T-helper 2 cell (primary cell): Measurements from ENCODE around the gene F2RL1.
"Not testable (repeated sequence)": the region's sequence is repeated elsewhere in the genome, so short reads cannot be mapped to it uniquely, and the experiment has no call there.

Experiments used
- DNase-seq, 5 experiments: peaks; one replicate each; pipeline versions ENCODE4 v3.0.0 to v3.0.0-alpha.2; 2012 to 2022

The F2RL1 gene

DNA sequence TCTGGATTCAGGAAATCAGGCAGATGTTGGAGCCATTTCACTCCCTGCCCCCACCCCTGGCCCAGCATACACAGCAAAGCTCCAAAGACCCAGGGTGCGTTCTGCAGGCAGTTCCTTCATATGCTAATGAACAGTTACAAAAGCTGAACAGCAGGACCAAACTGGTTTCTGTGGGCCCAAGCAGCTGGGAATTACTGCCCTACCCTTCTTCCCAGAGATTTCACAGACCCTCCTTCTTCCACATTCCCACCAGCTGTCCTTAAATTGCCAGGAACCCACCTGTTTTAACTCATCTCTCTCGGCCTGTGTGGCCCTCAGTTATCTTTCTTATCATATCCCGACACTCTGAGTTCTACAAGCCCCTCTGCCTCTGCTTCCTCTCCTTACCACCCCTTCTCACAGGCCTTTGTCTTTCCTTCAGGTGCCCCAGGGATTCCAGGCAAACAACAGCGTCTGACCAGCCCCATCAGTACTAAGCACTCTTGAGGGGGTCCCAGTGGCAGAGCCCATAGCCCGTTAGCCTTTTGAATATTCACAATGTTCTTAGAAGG, 10.6 kb upstream of the F2RL1 start:
- DNase-seq = no peak

DNA sequence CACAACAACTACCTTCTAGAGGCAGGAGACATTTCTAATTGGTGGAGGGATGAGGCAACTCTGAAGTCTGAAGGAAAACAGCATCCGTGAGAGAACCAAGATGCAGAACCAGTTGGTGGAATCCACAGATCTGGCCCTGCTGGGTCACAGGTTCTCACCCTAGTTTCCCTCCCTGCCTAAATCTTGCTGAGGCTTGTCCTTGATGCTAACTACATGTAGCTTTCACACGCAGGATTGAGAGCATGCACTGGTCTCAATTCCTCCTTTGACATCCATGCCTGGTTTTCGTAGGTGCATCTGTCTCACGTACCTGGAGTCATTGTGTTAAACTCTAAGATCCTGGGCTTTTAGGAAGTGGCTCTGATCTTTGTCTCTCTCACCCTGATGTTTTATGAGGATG, 9.7 kb upstream of the F2RL1 start:
- DNase-seq = no peak

DNA sequence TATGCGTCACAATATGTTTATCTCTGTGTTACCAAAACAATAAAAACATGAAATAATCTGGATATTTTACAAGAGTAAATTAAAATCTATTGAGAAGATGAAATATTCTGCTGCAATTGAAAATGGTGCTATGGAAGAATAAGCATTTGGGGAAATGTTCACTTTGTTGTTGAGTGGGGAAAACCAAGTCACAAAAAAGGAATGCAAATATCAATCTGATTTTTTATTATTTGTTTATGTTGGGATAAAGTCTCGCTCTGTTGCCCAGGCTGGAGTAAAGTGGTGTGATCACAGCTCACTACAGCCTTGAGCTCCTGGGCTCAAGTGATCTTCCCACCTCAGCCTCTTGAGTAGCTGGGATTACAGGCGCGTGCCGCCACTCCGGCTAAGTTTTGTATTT, 8.6 kb upstream of the F2RL1 start:
- DNase-seq = no peak

DNA sequence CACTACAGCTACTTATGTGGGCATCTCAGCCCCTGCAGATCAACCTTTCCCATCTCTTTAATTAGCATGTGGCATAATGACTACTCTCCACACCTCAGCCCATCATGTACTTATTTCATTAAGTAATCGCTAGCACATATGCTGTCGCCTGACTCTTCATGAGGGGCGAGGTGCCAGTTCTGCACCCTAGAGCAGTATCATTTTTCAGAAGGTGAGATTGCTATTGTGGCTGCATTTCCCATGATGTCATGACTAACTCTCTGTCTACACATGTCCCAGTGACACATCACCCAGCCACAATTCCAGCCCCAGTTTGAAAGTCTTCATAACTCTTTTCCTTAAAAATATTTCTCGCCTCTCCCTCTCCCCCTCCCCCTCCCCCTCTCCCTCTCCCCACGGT, 7.6 kb upstream of the F2RL1 start:
- DNase-seq = no peak

DNA sequence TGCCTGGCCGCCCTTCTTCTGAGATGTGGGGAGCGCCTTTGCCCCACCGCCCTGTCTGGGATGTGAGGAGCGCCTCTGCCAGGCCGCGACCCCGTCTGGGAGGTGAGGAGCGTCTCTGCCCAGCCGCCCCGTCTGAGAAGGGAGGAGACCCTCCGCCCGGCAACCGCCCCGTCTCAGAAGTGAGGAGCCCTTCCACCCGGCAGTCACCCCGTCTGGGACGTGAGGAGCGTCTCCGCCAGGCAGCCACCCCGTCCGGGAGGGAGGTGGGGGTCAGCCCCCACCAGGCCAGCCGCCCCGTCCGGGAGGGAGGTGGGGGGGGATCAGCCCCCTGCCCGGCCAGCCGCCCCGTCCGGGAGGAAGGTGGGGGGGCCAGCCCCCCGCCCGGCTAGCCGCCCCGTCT, 6.6 kb upstream of the F2RL1 start:
- DNase-seq = not testable (repeated sequence)

DNA sequence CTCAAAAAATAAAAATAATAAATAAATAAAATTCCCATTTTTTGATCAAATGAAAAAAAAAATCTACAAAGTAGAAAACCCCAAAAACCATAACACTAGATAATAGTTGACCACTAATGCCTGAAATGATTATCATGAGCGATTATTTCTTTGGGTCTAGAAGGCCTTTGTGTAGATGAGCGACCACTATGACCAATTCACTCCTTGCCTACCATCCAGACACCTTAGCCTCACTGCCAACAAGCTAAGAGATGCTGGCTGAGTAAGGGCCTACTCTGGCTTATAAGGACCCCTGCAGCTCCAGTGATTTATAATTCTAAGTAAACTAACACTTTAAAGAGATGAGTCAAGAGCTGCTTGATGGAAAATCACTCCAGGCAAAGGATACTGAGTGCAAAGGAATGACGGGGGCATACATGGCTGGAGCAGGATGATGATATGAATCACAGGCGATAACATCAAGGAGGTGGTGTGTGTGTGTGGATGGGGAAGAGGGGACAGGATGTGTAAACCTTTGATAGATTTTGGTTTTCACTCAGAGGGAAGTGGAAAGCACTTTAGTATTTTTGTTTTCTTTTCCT, 4.8 kb upstream of the F2RL1 start:
- peak in 1 of 5 experiments; percentile 26 for DNase-seq

DNA sequence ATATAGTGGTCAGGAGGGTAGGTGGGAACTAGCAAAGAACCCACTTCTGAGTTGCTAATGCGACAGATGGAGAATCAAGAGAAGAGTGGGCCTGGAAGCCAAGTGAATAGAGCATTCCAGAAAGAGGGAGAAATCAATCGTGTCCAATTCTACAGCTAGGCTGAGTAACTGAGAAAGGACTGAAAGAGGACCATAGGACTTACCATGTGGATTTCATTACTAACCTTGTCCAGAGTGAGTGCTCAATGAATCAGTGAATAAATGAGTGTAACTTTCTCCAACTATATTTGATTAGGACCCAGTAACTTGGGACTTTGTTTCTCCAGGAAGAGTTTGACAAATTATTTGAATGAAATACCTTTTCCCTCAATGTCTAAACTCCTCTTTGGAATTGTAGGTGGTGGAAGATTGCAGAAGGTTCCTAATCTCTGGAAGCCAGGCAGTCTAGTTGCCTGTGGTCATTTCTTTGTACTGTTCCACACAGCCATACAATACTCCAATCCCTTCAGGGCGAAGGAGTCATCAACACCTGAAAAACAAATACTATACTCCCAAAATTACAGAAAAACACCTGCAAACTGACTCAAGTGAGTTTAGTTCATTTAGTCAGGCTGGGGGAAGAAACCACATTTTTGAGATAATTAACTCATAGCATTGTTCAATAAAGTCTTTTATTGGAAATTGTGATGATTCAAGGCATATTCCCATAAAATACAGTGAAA, 2.6 kb upstream of the F2RL1 start:
- DNase-seq = no peak

DNA sequence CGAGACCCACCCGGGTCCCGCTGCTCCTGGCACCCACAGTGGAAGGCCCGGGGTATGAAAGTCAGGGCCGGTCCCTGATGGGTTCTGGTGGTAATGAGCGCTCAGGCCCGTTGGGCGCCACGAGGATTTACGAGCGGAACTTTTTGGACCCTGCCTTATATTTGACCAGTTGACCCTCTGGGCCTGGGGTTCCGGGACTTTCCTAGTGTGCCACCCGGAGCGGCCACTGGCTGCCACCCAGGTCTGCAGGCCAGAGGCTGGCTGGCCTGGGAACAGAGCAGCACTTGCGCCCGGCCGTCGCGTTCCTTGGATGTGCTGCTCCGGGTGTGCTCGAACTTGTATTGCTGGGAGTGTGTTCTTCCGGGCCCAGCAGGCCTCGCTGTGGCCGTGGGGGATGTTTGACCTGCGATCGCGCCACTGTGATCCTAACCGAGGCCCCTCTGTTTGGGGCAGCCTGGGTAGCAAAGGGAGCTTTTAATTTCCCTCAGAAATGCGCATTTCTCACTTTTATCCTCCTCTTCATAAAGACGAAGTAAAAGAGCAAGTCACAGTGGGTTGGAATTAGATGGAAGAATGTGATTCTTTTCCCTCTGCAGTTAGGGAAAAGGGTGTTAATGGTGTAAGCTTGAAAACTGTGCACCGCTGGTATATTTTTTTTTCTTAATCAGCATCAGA, 1.2 kb downstream of the F2RL1 start:
- DNase-seq = no peak

DNA sequence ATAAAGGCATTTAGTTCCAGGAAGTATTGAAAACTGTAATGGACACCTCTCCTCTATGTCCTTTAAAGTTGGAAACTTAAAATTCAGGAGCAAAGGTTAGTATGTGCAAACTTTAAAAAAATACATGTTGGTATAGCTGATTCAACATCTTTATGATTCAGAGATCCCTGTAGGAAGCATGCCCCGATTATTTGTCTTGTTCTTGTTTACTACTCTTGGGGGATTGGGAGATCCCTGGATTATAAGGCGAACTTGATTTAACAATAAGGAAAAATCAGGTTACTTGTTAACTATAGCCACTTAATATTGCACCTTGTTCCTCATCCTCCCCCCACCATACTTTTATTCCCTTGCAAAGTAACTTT, 1.7 kb downstream of the F2RL1 start:
- DNase-seq = no peak

DNA sequence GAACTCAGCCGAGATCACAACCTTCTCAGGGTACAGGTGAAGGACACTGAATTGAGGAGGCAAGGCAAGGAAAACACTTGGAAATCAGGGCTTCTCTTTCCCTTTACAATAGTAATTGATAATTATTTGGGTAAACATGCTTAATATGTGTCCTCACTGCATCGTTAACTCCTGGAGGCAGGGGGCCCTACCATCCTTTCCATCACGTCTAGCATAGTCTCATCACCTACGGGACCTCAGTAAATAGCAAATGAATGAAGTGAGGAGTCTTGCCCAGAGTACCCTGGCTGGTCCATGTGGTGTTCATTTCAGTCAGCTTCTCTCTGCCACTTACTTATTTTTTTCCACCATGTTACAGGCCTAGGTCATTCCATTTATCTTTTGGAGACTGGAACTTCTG, 2.3 kb downstream of the F2RL1 start:
- DNase-seq = no peak

DNA sequence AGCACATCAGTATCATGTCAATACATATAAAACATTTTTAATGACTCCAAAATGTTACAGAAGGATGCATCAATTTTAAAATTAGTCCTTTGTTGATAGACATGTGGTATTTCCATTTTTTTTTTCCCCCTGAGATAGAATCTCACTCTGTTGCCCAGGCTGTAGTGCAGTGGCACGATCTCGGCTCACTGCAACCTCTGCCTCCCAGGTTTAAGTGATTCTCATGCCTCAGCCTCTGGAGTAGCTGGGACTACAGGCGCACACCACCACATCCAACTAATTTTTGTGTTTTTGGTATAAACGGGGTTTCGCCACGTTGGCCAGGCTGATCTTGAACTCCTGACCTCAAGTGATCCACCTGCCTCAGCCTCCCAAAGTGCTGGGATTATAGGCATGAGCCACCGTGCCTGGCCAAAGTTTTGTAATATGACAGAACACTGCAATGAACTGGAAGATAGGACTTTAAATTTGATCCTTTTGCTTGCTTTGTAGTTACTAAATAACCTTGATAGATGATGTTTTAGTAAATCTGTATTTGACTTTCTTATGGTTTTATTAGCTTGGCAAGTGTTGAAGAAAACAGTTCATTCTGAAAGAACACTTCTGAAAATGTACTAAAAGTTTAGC, 3.4 kb downstream of the F2RL1 start:
- DNase-seq = not testable (repeated sequence)

DNA sequence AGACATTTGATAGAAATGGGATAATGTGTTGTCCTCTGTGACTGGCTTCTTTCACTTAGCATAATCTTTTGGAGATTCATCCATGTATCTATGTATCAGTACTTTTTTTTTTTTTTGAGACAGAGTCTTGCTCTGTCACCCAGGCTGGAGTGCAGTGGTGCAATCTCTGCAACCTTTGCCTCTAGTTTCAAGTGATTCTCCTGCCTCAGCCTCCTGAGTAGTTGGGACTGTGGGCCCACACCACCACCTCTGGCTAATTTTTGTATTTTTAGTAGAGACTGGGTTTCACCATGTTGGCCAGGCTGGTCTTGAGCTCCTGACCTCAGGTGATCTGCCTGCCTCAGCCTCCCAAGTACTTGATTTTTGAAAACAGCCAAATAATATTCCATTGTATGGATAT, 7.6 kb downstream of the F2RL1 start:
- DNase-seq = not testable (repeated sequence)

DNA sequence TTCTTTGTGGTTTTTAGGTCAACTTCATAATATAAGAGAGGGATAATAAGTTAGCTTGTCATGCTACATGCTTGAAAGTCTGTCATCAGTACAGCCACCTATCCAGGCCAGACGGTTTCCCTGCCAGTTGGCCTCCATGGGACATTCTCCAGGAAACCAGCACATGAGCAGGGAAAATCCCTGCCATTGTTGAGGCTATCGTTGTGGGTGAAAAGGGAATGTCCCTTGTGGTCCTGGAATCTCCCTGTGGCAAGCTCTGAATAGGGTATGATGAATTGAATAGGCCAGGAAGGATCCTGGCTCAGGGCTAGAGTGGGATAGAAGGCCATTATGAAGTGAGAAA, 12.3 kb downstream of the F2RL1 start:
- DNase-seq = no peak

DNA sequence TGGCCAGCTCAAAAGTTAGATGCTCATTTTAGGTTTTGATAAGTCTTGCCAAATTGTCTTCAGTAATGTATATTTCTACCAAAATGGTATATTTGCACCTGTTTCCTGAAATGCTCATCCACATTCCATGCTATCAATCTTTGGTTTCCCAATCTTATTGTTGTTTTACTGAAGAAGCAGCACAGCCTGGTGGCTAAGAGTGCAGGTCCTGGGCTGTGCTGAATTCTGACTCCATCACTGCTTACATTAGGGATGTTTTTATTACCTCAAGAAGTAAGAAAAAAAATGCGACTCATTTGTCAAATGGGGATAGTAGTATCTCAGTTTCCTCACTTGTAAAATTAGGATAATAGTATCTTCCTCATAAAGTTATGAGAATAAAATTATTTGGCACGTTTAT, 17.4 kb downstream of the F2RL1 start:
- no peak for DNase-seq

DNA sequence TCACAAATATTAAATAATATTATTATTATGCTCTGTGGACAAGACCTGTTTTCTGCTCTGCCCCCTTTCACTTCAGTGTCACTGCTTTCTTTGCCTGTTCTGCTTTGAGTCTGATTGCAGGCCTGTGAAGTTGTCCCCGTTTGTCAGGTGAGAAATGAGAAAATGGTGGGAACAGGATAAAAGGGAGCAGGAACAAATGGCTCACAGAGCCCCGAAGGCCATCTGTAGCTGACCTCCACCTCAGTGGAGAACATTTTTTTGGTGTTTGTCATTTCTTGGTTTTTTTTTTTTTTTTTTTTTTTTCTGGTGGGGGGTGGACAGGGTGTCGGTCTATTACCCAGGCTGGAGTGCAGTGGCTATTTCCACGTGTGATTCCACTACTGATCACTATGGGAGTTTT, 17.8 kb downstream of the F2RL1 start:
- DNase-seq = no peak

DNA sequence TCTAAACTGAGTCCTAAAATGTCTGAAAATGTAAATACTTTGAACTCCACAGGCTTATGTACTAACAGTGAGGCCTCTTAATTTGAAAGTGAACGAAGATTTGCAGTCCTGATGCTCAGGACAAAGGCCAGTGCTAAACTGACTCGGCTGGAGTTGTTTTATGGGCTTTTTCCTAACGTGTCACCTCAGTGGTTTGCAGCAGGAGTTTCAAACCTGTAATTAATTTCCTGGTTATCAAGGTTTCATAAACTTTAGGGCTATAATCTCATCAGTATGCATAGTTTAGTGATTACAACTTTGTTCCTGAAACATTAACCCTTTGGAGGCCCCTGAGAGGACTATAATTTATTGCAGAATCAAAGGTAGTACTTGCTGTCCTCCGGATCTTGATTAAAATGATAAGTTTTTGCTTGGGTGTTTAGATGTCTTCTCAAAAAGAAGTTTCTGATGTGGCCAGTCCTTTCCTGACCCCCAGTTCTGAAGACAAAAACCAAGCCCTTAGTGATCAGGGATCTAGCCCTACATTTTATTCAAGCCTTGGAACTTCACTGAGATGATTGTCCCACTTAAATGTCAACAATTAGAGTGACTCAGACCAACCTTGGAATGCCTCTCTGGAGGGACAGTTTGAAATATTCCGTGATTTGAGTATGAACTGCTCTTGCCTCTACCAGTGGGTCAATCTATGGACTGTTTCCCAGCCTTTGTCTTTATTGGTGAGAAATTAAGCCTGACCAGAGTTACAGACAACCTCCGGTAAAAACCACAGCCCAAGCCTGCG, 19.8 kb downstream of the F2RL1 start:
- no peak for DNase-seq

DNA sequence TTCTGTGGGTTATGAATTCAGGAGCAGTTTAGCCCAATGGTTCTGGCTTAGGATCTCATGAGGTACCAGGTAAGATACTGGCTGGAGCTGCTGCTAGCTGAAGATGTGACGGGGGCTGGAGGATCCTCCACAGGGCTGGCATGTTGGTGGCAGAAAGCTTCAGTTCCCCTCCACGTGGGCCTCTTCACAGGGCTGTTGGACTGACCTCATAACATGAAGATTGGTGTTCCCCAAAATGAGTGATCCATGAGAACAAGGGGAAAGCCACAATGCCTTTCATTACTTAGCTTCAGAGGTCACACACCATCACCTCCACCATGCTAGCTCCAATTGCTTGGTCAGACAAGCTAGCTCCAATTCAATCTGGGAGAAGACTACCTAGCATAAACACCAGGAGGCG, 22.5 kb downstream of the F2RL1 start:
- DNase-seq = no peak

DNA sequence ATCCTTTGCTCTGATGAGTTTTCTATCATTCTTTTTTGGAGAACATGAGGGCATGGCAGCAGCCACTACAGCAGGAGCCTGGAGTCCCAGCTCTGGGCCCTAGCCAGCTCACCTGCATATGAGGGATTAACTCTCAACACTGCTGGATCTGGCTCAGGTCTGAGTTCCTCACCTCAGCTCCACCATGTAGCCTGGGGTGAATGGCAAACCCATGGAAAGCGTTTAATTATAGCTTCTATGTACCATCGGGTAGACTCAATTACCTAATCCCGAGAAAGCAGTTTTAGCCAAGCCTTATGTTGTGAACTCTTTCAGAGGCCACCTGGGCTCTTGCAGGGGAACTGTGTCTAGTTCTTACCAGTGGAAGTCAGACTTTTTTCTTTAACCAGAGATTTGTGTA, 27.1 kb downstream of the F2RL1 start:
- no peak for DNase-seq

DNA sequence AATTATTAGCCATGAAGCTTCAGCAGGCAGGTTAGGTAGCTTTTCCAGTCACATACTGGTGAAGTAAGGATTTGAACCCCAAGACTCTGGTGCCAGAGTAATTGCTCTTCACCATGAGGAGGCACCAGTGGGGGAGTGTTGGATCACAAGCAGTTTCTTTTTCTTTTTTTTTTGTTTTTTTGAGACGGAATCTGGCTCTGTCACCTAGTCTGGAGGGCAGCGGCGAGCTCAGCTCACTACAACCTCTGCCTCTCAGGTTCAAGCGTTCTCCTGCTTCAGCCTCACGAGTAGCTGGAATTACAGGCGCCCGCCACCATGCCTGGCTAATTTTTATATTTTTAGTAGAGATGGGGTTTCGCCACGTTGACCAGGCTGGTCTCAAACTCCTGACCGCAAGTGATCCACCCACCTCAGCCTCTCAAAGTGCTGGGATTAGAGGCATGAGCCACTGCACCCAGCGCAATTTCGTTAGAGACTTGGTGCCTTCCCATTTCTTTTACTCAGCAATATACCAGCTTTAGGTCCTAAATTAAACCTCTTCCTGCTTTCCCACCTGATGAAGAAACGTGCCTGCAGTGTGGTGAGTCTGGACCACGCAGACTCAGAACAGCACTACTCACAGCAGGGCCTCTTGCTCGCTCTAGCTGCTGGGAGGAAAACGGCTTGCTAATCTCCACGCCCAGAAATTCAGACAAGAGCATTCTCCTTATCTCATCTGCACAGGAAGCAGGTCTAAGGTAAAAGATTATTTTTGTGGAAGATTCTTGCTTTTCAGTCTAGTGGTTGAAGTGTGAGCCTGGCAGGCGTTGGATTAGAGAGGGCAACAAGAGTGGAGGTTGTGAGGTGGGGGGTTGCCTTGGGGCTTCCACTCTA, 30.8 kb downstream of the F2RL1 start, which contains the start of gene S100Z:
Gene S100Z, plus strand, starts transcription at position 596 of the 873 bp plus-strand sequence. CDS start 25,346 bp downstream, outside the sequence.
- peak in 3 of 5 experiments; percentile 10 to 93 (median 20) for DNase-seq

DNA sequence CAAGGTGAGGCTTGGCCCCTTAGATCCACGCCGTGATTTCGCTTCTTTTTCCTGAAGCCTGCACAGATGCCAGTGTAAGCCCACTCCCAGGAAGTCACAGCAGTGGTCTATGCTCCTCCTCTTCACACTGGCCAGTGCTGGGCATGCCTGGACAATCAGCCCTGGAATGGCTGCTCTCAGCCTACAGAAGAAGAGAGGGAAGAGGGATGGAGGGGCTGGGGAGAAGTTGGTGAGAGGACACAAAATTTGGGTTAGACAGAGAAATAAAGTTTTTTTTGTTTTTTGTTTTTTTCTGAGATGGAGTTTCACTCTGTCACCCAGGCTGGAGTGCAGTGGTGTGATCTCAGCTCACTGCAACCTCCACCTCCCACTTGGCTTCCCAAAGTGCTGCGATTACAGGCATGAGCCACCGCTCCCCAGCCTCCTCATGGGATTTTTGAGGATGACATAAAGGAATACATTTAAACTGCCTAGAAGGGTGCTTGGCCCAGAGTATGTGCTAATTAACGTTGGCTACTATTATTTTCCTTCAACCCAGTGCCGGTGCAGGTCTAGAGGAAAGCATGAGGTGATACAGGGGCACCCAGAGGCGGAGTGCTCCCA, 31.8 kb downstream of the F2RL1 start:
- no peak for DNase-seq

DNA sequence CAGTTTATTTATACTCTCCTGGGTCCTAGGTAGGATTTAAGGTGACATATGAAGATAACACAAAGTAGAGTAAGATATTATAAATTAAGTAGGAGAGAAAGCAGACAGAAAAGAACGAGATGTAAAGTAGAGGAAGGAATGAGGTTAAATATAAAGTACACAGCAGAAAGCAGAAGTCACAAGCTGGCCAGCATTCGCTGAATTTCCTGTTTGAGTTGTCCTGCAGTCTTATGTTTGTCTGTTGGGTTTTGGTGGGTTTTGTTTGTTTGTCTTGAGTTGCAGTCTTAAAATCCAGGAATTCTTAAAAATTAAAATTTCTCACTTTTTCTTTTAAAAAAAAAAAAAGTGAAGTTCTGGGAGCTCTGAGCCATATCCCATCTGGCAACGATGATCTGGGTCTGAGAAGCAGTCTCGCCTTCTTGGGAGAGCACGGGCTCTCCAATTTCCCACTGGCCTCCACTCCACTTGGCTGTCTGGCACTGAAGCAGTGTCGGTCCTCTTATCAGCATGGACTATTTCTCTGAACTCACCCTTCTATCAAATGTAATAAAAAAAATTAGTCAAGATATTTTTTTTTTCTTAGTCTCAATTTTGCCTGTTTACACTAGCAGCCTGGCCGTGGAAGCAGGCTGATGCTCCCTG, 33.0 kb downstream of the F2RL1 start:
- DNase-seq = no peak
